GM19467 (cell line): ENCODE measurements around the gene SMCR8.
"Not testable (repeated sequence)": the region's sequence is repeated elsewhere in the genome, so short reads cannot be mapped to it uniquely, and the experiment has no call there.

ENCODE experiments used
- ATAC-seq: cut with Tn5 transposase; IDR thresholded peaks from one replicate; pipeline ENCODE4 v1.9.1; 2021; ENCODE audit warnings: mild to moderate bottlenecking, moderate library complexity; ENCODE audit not compliant: unreplicated experiment

Gene SMCR8

DNA sequence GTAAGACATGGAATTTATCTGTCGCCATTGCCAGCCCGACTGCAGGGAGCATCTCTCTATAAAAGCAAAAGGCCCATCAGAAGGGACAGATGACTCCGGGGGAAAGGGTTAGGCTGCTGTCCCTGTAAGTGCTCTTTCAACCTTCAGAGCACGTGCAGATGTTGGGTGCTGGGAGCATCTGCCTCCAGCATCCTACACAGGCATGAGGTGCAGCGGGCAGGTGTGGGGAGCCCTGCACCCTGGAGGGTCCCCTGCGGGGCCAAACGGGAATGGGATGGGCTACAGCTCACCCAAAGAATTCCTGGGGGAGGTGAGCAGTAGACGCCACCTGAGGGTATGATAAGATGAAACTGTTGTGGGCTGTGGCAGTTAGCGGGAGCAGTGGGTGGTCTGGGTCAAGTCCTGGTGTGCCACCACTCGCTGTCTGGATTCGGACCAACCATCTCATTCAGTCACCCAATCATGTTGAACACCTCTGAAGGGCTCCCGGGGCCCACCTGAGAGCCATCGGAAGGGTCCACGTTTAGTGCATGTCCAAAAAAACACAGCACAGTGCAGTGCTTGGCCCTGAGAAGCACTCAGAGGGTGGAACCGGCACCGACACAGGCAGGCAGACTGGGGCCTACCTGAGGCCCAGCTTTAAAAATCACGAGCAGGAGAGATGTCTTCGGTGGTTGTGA, 3.8 kb downstream of the SMCR8 start:
- ATAC-seq, result no peak

DNA sequence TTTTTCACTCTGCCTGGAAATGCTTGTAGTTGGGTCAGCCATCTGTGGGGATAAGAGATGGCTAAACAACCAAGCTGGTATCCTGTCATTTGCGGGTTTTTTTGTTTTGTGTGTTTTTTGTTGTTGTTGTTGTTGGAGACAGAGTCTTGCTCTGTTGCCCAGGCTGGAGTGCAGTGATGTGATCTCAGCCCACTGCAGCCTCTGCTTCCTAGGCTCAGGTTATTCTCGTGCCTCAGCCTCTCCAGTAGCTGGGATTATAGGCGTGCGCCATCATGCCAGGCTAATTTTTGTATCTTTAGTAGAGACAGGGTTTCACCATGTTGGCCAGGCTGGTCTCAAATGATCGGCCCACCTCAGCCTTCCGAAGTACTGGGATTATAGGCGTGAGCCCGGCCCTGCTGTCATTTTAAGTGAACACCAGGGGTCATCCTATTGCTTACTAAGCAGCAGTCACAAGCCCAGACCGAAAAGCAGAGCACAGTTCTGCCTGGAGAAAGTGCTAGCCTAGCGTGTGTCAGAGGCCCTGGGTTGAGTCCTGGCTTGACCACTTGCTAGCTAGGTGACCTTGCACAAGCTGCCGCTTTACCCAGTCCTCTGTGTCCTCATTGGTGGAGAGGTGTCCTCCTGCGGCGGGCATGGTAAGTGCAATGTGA, 4.6 kb downstream of the SMCR8 start:
- no peak for ATAC-seq

DNA sequence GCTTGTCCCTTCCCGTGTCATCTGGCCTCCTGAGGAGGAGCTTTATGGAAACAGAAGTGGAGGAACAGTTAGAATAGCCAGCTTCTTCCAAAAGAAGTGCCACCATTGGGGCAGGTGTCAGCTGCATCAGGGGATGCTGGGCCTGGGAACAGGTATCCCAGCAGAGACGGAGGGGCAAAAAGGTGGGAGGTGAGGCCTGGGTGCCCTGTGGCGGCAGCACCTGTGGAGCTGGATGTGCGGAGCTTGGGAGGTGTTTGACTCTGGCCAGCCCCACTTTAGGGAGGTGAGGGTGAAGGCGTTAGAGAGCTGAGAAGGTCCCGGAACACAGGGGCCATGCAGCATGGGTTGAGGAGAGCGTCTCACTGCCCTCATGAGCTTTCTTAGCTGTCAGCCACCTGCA, 5.2 kb downstream of the SMCR8 start:
- no peak for ATAC-seq

GRCh38 chr17:18321309-18321708, 6.2 kb downstream of the SMCR8 start:
- ATAC-seq, result no peak

DNA sequence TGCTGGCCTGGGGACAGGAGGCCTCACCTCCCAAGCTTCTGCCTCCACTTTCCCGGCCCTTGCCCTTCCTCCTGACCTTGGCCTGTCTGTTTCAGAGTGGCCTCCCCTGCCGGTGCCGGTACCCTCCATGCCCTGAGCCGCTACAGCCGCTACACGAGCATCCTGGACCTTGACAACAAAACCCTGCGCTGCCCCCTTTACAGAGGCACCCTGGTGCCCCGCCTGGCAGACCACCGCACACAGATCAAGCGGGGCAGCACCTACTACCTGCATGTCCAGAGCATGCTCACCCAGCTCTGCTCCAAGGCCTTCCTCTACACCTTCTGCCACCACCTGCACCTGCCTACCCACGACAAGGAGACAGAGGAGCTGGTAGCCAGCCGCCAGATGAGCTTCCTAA, 7.4 kb downstream of the SMCR8 start:
- ATAC-seq, result no peak

- ATAC-seq, result no peak
These were observed 7.9 kb downstream of the SMCR8 start for GRCh38 chr17:18323007-18323406.

- ATAC-seq, result no peak
These were observed 8.5 kb downstream of the SMCR8 start for GRCh38 chr17:18323507-18324139.

- no peak for ATAC-seq
These were observed 9.3 kb downstream of the SMCR8 start for GRCh38 chr17:18324140-18325050.

DNA sequence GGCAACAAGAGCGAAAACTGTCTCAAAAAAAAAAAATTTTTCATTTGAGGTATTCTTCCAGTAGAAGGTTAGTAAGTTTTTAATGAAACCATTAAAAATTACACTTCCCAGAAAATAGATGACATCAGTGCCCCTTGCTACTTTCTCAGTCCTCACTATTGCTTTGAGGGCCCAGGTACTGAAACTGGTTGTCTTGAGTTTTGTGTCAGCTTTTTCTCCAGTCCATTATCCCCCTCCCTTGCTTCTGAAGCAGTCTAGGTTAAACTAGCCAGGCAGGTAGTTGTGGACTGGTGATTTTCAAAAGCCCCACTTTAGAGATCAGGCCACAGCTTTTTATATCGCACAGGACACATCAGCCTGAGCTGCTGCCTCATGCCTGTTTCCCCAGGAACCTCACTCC, 10.9 kb downstream of the SMCR8 start:
- no peak for ATAC-seq

DNA sequence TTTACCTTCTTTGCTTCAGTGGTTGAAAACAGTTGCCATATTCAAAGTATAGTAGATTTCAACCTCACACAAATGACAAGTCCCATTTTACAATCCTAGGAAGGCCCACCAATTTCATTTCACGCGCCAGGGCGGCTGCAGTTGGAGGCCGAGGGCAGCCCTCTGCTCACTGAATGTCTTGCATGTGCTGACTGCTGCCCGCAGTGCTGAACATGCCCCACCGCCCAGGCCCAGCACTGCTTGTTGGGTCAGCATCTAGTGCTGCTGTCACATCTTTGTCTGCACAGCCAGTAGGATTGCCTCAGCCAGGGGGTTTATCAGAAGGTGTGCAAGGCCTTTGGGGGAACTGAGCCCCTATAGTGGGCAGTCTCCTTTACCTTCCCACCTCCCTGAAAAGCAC, 11.5 kb downstream of the SMCR8 start:
- ATAC-seq, result no peak

DNA sequence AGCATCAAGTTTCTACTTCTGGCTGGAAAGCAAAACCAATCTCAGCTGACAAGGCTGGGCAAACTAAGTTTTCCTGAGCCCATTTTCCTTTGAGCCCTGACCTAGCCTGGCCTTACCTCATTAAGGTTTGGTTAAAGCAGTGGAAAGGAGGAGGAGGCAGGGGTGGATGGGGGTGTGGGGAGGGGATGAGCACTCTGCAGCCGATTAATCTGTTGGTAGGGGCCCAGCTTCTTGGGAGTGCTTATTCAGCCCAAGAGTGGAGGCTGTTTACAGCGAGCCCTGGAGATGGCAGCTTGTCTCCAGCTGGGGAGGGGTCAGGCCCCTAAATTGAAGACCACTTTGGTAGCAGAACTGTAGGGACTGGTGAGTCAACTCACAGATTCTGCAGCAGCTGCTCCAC, 12.0 kb downstream of the SMCR8 start:
- ATAC-seq, result no peak

GRCh38 chr17:18327556-18327955, 12.5 kb downstream of the SMCR8 start:
- ATAC-seq, result no peak

- ATAC-seq, result no peak
These were observed 13.6 kb downstream of the SMCR8 start for GRCh38 chr17:18328643-18329204.

DNA sequence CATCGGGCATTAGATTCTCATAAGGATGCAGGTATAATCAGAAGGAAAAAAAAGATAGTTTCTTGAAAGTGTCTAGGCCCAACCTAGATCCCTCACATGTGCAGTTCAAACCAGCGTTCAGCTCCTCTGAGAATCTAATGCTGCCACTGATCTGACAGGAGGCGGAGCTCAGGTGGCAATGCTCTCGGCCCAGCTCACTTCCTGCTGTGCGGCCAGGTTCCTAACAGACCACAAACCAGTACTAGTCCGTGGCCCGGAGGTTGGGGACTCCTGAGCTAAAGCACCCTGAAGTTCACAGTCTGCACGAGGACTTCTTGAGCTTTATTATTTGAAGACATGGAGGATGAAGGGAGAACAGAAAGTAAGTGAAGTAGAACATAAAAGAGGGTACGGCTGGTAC, 16.8 kb downstream of the SMCR8 start:
- no peak for ATAC-seq

DNA sequence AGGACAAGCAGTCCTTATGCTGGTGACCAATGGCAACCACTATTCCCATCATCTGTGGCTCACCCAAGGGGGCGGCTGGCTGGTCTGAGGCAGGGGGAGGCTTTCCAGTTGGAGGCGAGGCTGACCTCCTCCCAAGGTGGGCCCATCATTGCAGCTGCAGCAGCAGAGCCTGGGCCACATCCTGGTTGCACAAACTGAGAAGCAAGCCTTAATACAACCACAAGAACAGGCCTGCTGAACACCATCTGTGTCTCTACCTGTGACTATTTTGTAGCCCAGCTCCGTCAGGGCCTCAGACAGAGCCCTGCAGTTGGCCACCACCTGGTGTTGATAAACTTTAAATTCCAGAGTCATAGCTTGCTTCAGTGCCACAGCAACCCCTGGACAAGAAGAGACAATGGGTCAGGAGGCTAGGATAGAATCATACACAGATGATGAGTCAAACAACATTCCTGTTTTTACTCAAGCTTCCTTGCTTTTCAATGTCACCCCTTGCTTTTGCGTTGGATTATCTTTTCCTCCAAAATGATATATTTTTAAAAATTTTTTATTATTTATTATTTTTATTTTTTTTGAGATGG, 17.9 kb downstream of the SMCR8 start:
- no peak for ATAC-seq

DNA sequence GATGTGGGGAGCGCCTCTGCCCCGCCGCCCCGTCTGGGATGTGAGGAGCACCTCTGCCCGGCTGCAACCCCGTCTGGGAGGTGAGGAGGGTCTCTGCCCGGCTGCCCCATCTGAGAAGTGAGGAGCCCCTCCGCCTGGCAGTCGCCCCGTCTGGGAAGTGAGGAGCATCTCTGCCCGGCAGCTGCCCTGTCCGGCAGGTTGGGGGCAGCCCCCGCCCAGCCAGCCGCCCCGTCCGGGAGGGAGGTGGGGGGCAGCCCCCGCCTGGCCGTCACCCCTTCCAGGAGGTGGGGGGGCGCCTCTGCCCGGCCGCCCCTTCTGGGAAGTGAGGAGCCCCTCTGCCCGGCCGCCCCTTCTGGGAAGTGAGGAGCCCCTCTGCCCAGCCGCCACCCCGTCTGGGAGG, 23.1 kb downstream of the SMCR8 start:
- not testable (repeated sequence) for ATAC-seq

GRCh38 chr17:18339933-18340332, 24.8 kb downstream of the SMCR8 start:
- ATAC-seq, result no peak

GRCh38 chr17:18344021-18344420, 28.9 kb downstream of the SMCR8 start:
- ATAC-seq, result no peak

DNA sequence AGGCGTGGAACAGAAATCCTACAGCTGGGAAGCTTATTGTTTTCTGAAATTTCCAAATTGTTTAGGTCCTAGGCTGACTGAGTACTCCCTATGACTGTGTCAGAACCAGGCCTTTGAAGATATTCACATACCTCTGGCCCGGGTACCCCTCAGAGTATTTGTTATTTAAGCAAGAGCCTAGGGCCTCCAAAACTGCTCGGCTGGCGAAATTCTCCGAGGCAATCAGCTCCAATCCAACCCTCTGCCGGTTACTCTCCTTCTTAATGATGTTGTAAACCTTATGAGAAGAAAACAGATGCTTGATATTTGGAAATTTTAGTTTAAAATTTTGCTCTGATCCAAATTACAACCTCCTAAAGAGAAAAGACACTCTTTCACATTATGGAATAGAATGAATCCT, 38.4 kb downstream of the SMCR8 start:
- ATAC-seq, result no peak

DNA sequence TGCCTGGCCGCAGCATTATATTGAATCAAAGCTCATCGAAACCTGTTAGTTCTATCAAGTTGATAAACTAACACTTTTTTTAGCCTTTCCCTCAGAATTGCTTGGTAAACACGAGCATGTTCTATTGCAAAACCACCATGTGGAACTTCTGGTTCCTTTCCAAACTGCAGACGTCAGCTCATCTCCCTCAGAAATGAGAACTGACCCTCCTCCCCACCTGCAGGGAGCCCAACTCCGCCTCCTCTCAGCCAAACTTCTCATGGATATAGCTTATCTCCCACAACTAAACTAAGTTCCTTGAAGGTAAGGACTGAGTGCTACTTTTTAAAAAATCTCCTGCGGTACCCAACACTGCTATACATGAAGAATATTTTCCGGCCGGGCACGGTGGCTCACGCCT, 41.5 kb downstream of the SMCR8 start:
- ATAC-seq, result no peak

DNA sequence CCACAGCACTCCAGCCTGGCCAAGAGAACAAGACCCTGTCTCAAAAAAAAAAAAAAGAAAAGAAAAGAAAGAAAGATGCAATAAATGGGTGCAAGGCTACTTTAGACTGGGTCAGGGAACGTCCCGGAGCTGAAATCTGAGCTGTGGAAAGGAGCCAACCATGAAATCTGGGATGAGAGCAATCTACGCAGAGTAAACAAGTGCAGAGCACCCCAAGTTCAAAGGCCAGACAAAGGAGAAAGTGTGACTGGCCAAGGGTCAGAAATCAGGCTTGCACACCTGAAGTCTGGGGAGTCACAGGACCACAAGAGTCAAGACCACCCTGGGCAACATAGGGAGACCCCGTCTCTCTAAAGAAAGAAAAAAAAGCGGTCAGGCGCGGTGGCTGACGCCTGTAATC, 45.4 kb downstream of the SMCR8 start:
- no peak for ATAC-seq
